ENCODE measurements around the gene CHMP4A.

The CHMP4A gene, protein sequence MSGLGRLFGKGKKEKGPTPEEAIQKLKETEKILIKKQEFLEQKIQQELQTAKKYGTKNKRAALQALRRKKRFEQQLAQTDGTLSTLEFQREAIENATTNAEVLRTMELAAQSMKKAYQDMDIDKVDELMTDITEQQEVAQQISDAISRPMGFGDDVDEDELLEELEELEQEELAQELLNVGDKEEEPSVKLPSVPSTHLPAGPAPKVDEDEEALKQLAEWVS

DNA sequence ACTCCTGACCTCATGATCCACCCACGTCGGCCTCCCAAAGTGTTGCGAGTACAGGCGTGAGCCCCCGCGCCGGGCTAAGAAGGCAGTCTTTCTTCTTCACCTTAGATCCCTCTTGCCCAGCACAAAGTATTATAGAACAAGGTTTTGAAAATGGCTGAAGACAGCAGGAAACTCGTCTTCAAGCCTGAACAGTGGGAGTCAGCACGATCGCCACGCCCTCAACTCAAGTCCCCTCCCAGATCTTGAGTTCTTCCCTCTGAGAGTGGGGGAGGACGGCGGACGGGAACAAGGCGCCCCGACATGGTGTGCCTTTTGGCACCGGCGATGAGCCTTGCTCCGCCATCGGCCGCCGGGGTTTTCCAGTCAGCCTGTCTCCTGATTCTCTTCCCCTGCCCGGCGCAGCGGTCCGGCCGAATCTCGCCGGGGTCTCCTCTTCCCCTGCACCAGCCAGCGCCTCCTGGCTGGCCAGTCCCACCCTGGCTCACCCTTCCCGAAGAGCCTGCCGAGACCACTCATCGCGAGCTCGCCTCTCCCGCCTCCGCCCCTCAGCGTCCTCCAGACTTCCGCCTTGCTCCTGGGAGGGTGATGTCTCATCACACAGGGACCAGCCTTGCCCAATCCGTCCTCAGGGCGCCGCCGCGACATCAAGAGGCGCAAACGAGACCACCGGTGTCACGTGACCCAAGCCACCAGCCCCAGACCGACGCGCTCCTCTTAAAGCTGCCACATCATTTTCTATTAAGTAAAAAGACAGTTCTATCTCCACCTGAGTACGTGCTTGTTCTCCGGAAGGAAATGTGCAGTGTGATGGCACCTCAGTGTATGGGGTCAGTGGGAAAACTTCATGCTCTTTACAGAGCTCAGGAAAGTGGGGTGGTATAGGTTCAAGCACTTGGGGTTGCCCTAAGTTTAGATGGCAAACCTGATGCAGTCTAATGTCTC is at the start of gene CHMP4A:
CHMP4A (minus strand) TSS at position 565 of the 942 bp plus-strand sequence; CDS start at position 516, 49 bp downstream.
- peak; percentile 97 for DNase-seq (ENCODE audit: low read depth)

DNA sequence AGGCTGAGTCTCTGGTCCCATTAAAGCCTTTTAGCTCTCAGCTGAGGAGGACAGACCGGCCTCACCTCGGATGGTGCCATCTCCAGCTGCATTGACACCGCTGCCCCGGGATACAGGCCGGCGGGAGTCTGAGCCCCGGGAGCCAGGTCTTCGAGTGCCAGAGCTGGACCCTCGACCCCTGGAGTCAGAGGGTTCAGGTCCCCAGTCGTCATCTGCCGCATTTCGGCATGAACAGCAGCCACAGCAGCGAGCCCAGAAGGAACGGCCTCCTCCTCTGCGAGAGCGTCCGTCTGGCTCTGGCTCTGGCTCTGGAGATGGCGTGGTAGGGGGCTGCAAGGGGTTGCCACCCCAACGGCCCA is 48.7 kb upstream of the CHMP4A start:
- no peak for DNase-seq (ENCODE audit: low read depth)

DNA sequence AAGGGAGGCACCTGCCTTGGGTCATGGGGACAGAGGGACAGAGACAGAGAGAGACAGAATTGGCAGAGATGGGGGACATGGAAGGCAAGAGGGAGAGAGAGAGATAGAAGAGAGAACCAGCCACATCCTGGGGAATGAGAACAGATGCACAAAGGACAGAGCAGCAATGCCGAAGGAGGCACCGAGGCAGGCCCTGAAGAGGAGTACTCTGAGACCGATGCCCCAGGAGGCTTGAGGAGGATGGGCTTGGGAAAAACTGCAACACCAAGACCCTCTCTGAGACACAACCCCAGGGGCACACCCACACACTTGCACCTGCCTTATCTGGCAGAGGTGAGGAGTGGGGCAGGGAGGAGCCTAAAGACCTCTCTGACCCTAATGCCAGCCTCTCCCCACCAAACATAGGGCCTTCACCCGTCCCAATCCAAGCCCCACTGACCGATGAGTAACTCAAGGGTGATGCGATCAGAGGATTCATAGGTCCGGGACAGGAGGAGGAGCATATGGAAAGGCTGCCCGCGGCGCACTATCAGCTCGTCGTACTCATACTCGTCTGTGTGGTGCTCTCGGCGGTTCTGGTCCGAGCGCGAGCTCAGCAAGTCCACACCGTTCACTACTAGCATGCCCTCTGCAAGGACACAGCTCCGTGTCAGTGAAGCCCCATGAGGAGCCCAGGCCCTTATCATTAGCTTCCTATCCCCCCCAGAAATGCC is 48.1 kb upstream of the CHMP4A start:
- no peak for DNase-seq (ENCODE audit: low read depth)

DNA sequence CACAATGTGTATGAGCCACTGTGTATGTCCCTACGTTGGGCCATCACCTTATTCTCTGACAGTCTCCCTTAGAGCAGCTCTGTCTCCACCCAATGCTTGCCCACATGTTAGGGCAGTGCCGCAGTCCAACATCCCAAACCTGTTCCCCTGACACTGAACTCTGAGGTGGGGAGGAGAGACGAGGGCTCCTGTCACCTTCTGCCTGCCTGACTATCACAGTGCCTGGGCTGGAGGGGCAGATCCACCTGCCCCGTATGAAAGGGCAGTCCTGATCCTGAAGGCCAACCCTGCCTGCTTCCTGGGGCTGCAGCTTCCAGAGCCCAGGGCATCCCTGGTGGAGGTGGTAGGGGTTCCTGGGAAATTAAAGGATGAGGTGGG is 47.5 kb upstream of the CHMP4A start:
- DNase-seq (ENCODE audit: low read depth), result no peak

DNA sequence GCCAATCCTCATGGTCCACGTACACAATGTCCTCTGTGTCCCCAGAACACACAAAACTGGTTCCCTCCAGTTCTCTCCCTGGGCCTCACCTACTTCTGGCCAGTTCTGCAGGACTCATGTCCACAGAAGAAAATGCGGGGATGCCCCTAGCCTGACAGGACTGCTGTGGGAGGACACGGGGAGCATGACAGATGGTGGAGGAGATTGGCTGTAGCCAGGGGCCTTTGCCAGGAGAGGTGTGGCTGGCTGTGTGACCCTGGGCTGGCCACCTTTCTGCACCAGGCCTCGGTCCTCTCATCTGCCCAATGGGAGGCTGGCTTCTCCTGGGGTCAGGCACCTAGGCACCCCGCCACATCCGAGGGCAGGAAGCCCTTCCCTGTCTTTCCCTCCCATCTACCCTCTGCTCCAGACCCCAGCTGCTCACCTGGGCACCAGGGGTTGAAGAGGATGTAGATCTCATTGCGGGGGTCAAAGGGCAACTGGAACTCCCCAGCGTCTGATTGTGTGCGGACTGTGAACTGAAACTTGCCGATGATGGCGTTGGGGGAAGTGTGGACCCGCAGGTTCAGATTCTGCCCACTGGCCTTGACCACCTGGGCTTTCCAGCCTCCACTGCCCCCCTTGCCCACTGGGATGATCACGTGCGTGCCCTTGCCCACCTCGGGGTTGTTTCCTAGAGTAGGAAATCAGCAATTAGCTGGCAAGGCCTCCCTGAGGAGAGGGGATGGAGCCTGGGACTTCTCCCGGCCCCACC is 46.9 kb upstream of the CHMP4A start:
- DNase-seq (ENCODE audit: low read depth), result no peak

DNA sequence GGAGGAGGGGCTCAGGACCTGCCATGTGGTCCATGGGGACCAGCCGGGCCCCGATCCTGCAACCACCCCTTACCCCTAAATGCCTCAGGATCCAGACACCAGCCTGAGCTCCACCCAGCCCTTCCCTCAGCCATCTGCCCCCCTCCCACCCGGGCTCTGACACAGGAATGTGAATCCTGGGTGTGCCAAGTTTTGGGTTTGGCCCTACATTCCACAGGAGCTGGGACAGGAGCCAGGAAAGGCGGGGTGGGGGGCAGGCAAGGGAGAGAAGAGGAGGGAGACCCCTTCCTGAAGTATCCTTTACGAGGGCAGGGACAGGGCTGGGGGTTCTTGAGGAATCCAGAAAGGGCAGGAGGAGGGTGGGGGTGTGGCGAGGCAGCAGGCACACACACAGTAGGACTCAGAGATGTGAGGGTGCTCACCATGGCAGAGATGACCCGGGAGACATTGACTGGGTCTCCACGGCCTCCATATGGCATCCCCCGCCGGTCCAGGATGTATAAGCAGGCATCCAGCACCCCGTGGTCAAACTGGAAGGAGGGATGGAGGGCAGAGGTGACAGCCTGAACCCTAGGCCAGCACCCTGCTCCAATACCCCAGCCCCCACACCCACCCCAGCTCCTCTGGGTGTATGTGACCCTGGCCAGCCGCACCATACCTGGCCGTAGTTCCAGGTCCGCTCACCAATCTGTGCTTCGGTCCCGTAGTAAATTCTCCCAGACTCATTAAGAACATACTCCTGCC is 46.2 kb upstream of the CHMP4A start:
- DNase-seq (ENCODE audit: low read depth), result no peak

DNA sequence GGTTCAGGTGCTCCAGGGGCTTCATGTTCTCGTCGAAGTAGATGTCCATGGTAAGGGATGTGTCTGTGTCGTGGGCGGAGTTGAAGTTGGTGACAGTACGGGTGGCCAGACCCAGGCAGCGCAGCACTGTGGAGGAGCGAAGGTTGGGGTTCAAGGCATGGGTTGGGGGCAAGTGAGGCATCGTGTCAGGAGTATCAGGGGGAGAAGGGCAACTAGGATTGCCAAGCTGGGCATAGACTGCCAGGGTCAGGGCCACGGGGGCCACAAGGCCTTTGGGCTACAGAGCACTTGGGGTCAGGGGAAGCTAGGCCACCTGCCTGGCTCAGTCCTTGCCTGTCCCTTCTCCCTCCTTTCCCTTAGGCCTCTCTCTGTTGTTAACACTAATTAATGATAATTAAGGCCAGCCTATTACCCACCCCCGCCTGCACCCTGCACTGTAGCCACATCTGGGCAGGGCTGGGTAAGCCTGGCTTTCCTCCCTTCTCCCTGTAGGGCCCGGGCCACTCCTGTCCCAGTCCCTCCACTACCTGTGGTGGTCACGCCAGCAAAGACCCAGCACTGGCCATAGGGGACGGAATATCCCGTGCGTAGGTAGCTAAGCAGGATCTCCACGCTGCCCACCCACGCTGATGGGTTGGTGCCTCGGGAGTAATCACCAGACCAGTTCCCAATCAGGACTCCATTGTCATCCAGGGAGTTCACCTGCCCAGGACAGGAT is 45.4 kb upstream of the CHMP4A start:
- no peak for DNase-seq (ENCODE audit: low read depth)

DNA sequence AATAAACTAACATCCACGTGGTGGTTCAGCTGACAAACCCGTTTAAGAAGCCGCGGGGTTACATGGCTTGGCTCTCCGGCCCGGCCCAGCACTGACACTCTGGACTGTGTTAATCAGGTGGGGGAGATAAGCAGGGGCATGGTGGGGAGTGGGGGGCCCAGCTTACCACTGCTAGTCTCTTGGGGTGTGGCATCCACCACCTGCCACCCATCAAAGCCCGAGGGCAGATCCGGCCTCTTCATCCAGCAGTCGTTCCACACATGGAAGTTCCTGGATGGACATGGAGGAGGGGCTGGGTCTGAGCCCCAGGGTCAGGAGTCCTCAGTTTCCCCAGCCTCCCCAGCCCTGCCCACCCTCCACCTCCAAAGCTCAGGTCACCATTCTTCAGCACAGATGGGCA is 44.8 kb upstream of the CHMP4A start:
- no peak for DNase-seq (ENCODE audit: low read depth)

DNA sequence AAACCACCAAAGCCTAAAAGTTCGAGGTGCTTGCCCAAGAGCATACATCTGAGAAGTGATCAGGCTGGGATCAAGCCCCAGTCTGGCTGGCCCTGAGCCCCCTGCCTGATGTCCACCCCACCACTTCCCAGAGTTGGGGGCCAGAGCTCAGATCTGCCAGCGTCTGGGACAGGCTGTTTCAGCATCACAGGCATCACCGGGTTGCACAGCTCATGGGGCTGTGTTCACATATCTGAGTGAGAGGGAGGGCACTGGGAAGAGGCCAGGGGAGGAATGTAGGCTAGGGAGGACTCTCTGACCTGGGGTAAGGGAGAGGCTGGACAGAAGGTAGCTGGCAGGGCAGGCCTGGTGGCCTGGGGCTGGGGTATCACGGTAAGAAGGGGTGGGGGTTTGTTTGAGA is 43.7 kb upstream of the CHMP4A start:
- no peak for DNase-seq (ENCODE audit: low read depth)

DNA sequence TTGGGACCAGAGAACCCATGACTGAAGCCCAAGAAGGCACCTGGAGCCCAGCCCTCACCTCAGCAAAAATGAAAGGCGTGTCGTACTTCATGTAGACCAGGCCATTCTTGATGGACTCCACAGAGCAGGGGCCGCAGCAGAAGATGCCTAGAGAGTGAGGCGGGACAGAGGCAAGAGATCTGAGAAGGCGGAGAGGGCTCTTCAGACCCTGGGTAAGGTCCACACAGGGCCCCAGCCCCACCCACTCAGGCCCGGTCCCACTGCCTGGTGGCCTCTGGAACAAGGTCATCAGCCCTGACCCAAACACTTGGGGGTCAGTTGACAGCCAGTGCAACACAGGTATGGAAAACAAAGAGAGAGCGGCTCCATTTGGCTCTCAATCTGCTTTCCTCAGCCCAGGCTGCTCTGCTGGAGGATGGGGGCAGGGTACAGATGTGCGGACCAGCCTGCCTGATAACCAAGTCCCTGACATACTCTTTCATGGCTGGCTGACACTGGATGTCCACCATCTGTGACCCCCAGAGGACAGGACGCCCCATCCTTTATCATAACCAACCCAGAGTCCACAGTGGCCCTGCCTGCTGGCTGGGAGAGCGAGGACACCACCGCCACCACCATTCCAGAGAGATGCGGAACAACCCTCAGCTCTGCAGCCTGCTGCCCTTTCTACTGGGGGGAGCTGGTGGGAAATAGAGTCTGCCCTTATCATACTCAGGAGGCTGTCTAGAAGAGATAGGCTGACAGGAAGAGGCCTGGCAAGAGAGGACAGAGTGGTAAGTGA is 42.8 kb upstream of the CHMP4A start:
- DNase-seq (ENCODE audit: low read depth), result no peak

DNA sequence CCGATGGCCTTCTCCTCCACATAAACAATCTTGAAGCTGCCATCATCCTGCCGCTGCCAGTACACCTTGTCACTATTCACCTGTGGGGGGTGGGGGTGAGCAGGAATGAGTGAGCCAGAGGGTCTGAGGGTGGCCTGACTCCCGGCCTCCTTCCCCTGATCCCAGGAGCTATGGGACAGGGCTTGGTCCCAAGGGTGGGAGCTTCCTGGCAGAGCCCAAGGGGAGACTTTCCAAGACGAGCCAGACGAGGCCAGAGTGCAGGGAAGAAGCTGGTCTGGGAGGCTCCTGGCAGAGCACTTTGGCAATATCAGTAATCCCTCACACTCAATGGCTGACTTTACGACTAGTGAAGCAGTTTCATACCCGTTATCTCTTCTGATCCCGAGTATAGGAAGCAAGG is 42.1 kb upstream of the CHMP4A start:
- DNase-seq (ENCODE audit: low read depth), result no peak

DNA sequence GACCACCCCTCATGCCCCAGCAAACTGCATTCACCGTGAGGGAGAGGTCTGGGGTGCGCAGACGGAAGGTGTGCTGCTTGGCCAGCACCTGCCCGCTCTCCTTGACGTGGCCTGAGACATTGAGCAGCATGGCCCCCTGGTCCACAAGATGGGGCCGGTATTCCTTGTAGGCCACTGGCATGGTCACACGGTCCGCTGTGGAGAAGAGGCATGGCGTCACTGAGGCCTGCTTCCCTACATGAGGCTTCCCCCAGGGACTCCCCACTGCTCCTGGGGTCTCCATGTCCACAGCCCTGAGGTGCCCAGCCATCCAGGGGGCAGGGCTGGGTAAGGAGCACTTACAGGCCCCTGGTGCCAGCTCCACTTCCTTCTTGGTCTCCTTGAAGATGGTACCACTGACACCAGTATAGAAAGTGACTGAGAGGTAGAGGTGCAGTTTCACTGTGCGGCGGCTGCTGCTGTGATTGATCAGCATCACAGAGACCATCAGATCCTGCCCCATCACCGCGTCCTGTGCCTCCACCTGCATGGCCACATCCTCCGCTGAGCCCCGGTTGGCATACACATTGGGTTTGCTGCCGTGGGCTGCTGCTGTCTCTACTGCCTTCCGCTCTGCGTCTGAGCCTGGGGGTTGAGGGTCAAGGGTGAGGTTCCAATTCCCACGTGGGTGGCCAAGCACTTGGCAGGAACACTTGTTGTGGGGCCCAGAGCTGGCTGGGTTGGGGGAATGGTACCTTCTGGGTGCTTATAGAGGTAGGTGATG is 41.5 kb upstream of the CHMP4A start:
- DNase-seq (ENCODE audit: low read depth), result no peak

DNA sequence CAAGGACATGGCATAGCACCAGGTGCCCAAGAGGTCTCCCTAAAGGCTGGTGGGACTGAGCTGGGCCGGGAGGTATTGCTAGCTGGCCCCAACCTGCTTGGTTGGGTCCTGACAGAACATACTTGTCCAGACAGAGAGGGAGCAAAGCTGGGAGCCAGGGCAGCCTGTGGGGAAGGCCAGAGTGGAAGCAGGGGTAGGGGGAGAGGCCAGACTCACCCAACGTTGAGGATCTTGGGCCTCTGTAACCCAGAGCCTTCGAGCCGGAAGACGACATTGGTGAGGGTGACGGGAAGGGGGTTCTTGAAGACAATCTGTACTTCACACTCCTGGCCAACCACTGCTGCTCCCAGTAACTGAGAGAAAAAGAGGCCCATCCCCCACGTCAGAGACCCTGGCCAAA is 40.6 kb upstream of the CHMP4A start:
- no peak for DNase-seq (ENCODE audit: low read depth)

DNA sequence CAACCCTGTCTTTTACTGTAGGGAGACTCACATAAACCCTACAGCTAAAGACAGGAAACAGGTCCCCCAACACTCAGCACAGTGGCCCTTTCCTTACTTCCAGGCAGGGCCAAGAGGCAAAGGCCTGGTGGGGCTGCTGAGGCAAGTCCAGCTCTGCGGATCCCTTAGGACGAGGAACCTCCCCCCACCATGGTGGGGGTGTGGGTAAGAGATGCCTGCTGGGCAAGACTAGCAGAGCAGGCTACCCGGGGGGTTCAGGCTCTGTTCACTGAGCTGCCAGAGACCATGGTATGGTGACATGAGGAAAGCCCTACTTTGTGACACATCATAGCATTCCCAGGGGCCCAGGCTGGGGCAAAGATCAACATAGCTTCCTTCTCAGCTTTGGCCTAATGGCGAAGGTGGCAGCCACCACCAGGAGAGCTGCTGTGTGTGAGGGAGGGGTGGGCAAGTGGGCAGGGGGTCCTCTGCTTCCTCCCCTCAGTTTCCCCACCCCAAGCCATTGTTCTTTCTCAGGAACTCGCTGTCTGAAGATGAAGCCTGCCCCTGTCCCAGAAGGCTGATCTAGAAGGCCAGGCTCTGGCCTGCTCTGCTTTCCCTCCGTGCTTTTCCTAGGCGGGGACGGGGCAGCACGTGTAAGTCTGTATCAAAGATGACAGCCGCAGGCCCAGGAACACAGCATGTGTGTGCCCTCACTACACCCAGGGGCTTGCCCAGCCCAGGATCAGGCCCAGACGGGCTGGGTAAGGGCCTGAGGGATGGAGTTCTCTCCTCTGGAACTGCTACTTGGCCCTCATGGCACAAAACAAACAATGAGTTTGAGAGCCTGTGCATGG is 39.2 kb upstream of the CHMP4A start:
- no peak for DNase-seq (ENCODE audit: low read depth)

DNA sequence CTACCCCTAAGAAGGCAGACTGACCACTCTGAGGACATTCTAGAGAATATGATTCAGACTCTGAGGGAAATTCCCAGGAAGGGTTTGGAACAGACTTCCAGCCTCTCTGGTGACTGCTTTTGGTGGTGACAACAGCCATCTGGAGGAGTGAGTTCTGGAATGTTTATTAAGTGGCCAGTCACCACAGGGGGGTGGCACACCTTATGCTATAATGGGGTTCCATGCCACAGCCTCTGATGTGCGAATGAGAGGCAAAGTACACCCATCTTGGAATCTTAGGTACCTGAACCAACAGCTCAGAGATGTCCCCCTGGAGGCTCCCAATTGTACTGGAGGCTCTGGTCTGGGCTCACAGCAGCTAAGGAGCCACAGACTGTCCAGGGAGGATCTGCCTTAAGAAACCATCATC is 38.6 kb upstream of the CHMP4A start:
- DNase-seq (ENCODE audit: low read depth), result no peak

DNA sequence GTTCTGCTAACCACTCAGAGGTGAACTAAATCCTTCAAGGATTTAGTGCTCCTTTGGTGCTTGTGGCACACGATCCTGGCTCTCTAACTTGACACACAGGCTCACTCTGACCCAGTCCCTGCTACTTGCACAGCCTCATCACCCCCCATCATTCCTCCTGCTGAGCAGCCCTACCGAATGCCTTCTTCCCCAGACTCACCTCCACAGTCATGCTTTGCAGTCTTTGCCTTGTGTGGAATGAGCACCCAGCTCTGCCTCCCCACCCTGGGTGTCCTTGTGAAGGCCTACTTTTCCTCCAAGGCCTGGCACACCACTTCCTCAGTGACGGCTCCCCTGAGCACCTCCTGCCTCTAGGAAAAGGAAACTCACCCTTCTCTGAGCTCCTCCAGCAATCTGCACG is 37.1 kb upstream of the CHMP4A start:
- DNase-seq (ENCODE audit: low read depth), result no peak

DNA sequence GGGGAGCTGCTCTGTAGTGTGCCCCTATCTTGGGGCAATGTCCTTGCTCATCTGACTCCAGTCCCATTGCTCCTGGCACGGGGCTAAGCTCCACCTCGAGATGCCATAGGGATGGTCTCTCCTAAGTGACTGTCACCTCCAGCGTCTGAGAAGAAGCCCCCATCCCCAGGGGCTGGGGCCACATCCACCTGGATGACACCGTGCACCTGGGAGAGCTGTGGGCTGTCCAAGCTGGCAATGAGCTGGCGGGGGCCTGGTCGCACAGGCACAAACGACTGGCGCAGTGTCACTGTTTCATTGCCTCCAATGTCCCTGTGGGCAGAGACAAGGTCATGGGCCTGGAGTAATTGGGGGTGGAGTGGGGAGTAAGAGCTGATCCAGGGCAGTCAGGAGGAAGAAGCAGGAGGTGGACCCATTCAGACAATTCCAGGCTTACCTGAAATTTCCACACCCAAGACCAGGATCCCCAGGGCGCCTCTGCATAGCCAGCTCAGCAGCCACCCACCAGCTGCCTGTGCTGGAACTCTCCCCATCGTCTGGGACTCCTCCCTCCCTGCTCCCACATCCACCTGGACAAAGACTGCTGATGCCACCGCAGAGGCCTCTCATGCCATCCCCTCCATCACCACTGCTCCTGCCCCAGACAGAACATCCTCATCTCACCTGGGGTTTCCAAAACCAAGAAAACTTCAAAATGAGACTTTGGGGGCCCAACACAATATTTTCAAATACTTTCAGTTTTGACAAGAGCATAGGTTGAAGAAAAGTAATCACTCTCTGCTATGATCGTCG is 36.1 kb upstream of the CHMP4A start:
- no peak for DNase-seq (ENCODE audit: low read depth)

DNA sequence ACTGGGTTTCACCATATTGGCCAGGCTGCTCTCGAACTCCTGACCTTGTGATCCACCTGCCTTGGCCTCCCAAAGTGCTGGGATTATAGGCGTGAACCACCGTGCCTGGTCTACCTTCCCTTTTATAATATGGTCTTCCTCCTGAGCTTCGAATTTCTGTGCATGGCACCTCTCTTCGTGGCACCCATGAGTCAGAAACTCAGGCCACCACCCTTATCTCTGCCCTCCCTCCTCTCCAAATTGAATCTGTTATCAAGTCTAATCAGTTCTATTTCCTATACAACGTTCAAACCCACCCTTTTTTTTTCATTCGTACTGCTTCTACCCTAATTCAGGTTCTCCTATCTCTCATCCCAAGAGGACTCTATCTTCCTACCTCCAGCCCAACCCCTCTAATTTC is 34.1 kb upstream of the CHMP4A start:
- DNase-seq (ENCODE audit: low read depth), result no peak
